Activated CD4-positive, alpha-beta memory T cell treated with anti-CD3 and anti-CD28 coated beads, Interleukin-2, amount 10 ng/mL, durations not matched to agents 7 days and 5 days (primary cell): ENCODE results near the gene SCGB1D4. TPM values are rescaled to one million over a fixed set of nuclear protein-coding genes. Genes with fewer than 3 reads are reported as not detected.
"Not testable (repeated sequence)": the region's sequence is repeated elsewhere in the genome, so short reads cannot be mapped to it uniquely, and the experiment has no call there.

Experiments
- CTCF ChIA-PET: fragments of 350-600 bp; sonication (Branson Sonifier 250); formaldehyde crosslinking; loops from one replicate; lab custom pipeline; 2021; ENCODE audit warnings: antibody characterized with exemption, inconsistent platforms; lab: Charles Lee
- POLR2A ChIA-PET: fragments of 350-600 bp; sonication (Branson Sonifier 250); formaldehyde crosslinking; loops from one replicate; lab custom pipeline; 2021; ENCODE audit warnings: antibody characterized with exemption; lab: Charles Lee
- DNase-seq: peaks from one replicate; pipeline ENCODE4 v3.0.0-alpha.2; 2020
- H3K27ac Mint-ChIP-seq: one replicate; pipeline ENCODE4 v1.8.0; 2021; ENCODE audit warnings: mild to moderate bottlenecking, mixed read lengths
- H3K27me3 Mint-ChIP-seq: one replicate; pipeline ENCODE4 v1.8.0; 2021; ENCODE audit warnings: mixed read lengths
- H3K36me3 Mint-ChIP-seq: one replicate; pipeline ENCODE4 v1.8.0; 2021; ENCODE audit warnings: low read depth, mixed read lengths
- H3K4me1 Mint-ChIP-seq: one replicate; pipeline ENCODE4 v1.8.0; 2021; ENCODE audit warnings: mixed read lengths
- H3K4me3 Mint-ChIP-seq: one replicate; pipeline ENCODE4 v1.8.0; 2021; ENCODE audit warnings: mild to moderate bottlenecking, mixed read lengths
- H3K9me3 Mint-ChIP-seq: one replicate; pipeline ENCODE4 v1.8.0; 2021; ENCODE audit warnings: mixed read lengths
- total RNA-seq, 2 experiments: library from RNA; stranded (reverse); gene quantifications; one replicate each; pipeline ENCODE4 v1.2.3, GENCODE V29; 2021

SCGB1D4 gene, protein sequence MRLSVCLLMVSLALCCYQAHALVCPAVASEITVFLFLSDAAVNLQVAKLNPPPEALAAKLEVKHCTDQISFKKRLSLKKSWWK
- total RNA-seq, result not detected

DNA sequence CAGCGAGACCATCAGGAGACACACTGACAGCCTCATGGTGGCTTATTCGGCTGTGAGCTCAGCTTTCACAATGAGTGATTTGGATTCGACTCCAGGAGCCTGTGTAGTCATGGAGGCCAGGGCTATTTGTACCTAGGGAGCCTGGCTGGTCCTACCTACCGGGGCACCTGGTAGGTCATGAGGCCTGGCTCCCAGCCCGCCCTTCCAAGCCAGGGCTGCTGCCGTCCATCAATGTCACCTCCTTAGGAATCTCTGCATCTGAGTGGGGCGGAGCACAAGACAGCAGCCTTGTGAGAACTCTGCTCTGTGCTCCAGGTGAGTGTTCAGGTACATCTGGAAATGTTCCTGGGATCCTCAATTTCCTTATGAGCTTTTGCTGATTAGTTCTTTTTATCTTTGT lies at the start of gene SCGB1D4:
TSS of gene SCGB1D4 (minus strand) at position 101 of the 400 bp plus-strand sequence. CDS start at position 36, 65 bp downstream.
- Mint-ChIP-seq H3K4me3 (no peak within 1 kb of the TSS), H3K36me3 (no peaks in the 10 kb centered on the region), H3K27ac (no peak within 1 kb of the TSS), H3K27me3 (peaks cover 20% of the 10 kb centered on the region), H3K9me3 (no peaks in the 10 kb centered on the region), H3K4me1 (no peaks in the 10 kb centered on the region)
- ChIA-PET CTCF (no interaction called here), POLR2A (no interaction called here)
- no peak for DNase-seq

GRCh38 chr11:62345861-62346260 lies 47.0 kb upstream of the SCGB1D4 start:
- Mint-ChIP-seq H3K9me3 (no peaks in the 10 kb centered on the region), H3K4me1 (no peaks in the 10 kb centered on the region), H3K36me3 (no peaks in the 10 kb centered on the region), H3K27me3 (peaks cover 3% of the 10 kb centered on the region), H3K27ac (no peak overlapping the region), H3K4me3 (no peak overlapping the region)
- CTCF ChIA-PET, result interaction anchor here (0.5 kb wide), 1 partner anchor 25 kb away, joined by 3 read pairs; no protein-coding TSS in a partner anchor
- POLR2A ChIA-PET, result no interaction called here
- DNase-seq, result no peak

- POLR2A ChIA-PET, result no interaction called here
- H3K9me3 Mint-ChIP-seq, result no peaks in the 10 kb centered on the region
- CTCF ChIA-PET, result interaction anchor here (1.5 kb wide), 1 partner anchor 80 kb away, joined by 3 read pairs; no protein-coding TSS in a partner anchor
- DNase-seq, result no peak
- no peak overlapping the region for H3K27ac Mint-ChIP-seq
- H3K27me3 Mint-ChIP-seq, result peaks cover 9% of the 10 kb centered on the region
- H3K4me1 Mint-ChIP-seq, result no peaks in the 10 kb centered on the region
- no peak overlapping the region for H3K4me3 Mint-ChIP-seq
- no peaks in the 10 kb centered on the region for H3K36me3 Mint-ChIP-seq
Observed at GRCh38 chr11:62344210-62344609, 45.3 kb upstream of the SCGB1D4 start.

GRCh38 chr11:62343646-62344190 lies 44.8 kb upstream of the SCGB1D4 start:
- H3K9me3 Mint-ChIP-seq, DNase-seq, H3K4me3 Mint-ChIP-seq, H3K36me3 Mint-ChIP-seq, H3K4me1 Mint-ChIP-seq, POLR2A ChIA-PET, H3K27ac Mint-ChIP-seq: not testable (repeated sequence)
- CTCF ChIA-PET, result interaction anchor here (0.7 kb wide), 2 partner anchors 112 to 689 kb away, joined by 3 read pairs; no protein-coding TSS in a partner anchor
- H3K27me3 Mint-ChIP-seq, result peaks cover 13% of the 10 kb centered on the region

DNA sequence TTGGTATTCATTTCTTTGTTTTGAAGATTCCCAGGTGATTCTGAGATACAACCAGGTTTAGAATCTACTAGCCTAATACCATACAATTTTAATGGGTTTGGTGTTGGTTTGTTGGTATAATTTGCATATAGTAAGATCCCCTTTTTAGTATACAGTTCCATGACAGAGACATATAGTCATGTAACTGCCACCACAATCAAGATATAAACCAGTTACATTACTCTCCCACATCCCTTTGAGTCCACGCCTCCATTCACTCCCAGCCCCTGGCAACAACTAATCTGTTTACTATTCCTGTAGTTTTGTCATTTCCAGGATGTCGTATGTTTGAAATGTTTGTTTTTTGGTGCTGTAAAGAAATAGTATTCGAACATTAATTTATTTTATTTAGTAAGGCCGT lies 42.7 kb upstream of the SCGB1D4 start:
- no peak for DNase-seq
- H3K9me3 Mint-ChIP-seq, result no peaks in the 10 kb centered on the region
- H3K4me3 Mint-ChIP-seq, result no peak overlapping the region
- no peak overlapping the region for H3K27ac Mint-ChIP-seq
- H3K27me3 Mint-ChIP-seq, result peaks cover 23% of the 10 kb centered on the region
- peaks cover 10% of the 10 kb centered on the region for H3K4me1 Mint-ChIP-seq
- no peaks in the 10 kb centered on the region for H3K36me3 Mint-ChIP-seq
- CTCF ChIA-PET, result interaction anchor here (0.8 to 2.7 kb wide), 9 partner anchors 10 to 83 kb away, joined by 3 to 16 read pairs (median 7); no protein-coding TSS in a partner anchor
- POLR2A ChIA-PET, result no interaction called here

GRCh38 chr11:62340269-62340901 lies 41.5 kb upstream of the SCGB1D4 start:
- H3K4me3 Mint-ChIP-seq, result no peak overlapping the region
- no peak overlapping the region for H3K27ac Mint-ChIP-seq
- ChIA-PET CTCF (interaction anchor here (0.7 to 2.7 kb wide), 13 partner anchors 11 to 203 kb away, joined by 3 to 16 read pairs (median 6); no protein-coding TSS in a partner anchor), POLR2A (no interaction called here)
- peak; percentile 64 for DNase-seq
- H3K9me3 Mint-ChIP-seq, result no peaks in the 10 kb centered on the region
- H3K4me1 Mint-ChIP-seq, result peaks cover 13% of the 10 kb centered on the region
- H3K36me3 Mint-ChIP-seq, result no peaks in the 10 kb centered on the region
- H3K27me3 Mint-ChIP-seq, result peaks cover 35% of the 10 kb centered on the region

- no peaks in the 10 kb centered on the region for H3K9me3 Mint-ChIP-seq
- H3K4me3 Mint-ChIP-seq, result peak overlapping the region; percentile 79
- H3K27me3 Mint-ChIP-seq, result peaks cover 51% of the 10 kb centered on the region
- peaks cover 13% of the 10 kb centered on the region for H3K4me1 Mint-ChIP-seq
- DNase-seq, result no peak
- ChIA-PET POLR2A (interaction anchor here (0.7 to 0.9 kb wide), 2 partner anchors 215 to 503 kb away, joined by 3 read pairs; no protein-coding TSS in a partner anchor), CTCF (interaction anchor here (0.7 to 2.4 kb wide), 10 partner anchors 10 to 545 kb away, joined by 3 to 9 read pairs (median 4); partner anchors contain the start of genes FEN1 and TMEM258)
- no peaks in the 10 kb centered on the region for H3K36me3 Mint-ChIP-seq
- no peak overlapping the region for H3K27ac Mint-ChIP-seq
Observed at GRCh38 chr11:62338218-62338617, 39.3 kb upstream of the SCGB1D4 start.

GRCh38 chr11:62337303-62338181 lies 38.7 kb upstream of the SCGB1D4 start, which contains the start of gene ASRGL1:
ASRGL1 (plus strand) TSS chr11:62337448; CDS start chr11:62337978, 530 bp downstream.
- peak; percentile 78 for DNase-seq
- Mint-ChIP-seq H3K27ac (no peak within 1 kb of the TSS), H3K36me3 (no peaks in the 10 kb centered on the region), H3K27me3 (peaks cover 56% of the 10 kb centered on the region), H3K4me1 (peaks cover 13% of the 10 kb centered on the region), H3K9me3 (no peaks in the 10 kb centered on the region), H3K4me3 (peak within 1 kb of the TSS; percentile 79)
- ChIA-PET POLR2A (interaction anchor here (0.7 to 1.5 kb wide), 3 partner anchors 216 to 504 kb away, joined by 3 read pairs; partner anchors contain the start of genes C11orf98 and CSKMT), CTCF (interaction anchor here (0.7 to 2.4 kb wide), 10 partner anchors 10 to 545 kb away, joined by 3 to 9 read pairs (median 4); partner anchors contain the start of genes FEN1 and TMEM258)

DNA sequence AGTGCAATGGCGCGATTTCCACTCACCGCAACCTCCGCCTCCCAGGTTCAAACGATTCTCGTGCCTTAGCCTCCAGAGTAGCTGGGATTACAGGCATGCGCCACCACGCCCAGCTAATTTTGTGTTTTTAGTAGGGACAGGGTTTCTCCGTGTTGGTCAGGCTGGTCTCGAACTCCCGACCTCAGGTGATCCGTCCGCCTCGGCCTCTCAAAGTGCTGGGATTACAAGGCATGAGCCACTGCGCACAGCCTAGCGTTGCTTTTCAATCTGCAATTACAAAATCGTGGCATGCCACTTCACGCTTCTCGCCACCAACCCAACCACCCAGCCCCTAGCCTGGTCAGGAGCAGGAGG lies 38.1 kb upstream of the SCGB1D4 start:
- H3K4me1 Mint-ChIP-seq, result peaks cover 13% of the 10 kb centered on the region
- H3K4me3 Mint-ChIP-seq, result peak overlapping the region; percentile 79
- H3K36me3 Mint-ChIP-seq, H3K27ac Mint-ChIP-seq, DNase-seq, H3K9me3 Mint-ChIP-seq: not testable (repeated sequence)
- ChIA-PET CTCF (interaction anchor here (1.1 to 2.4 kb wide), 2 partner anchors 14 to 43 kb away, joined by 5 to 9 read pairs; no protein-coding TSS in a partner anchor), POLR2A (interaction anchor here (1.5 kb wide), 1 partner anchor 328 kb away, joined by 3 read pairs; the partner anchor contains the start of genes C11orf98 and CSKMT)
- H3K27me3 Mint-ChIP-seq, result peaks cover 61% of the 10 kb centered on the region

GRCh38 chr11:62333768-62334167 lies 34.9 kb upstream of the SCGB1D4 start:
- H3K9me3 Mint-ChIP-seq, result no peaks in the 10 kb centered on the region
- no peak for DNase-seq
- no peaks in the 10 kb centered on the region for H3K36me3 Mint-ChIP-seq
- no peak overlapping the region for H3K27ac Mint-ChIP-seq
- H3K4me3 Mint-ChIP-seq, result no peak overlapping the region
- CTCF ChIA-PET, result no interaction called here
- POLR2A ChIA-PET, result interaction anchor here (0.9 kb wide), 1 partner anchor 210 kb away, joined by 4 read pairs; the partner anchor contains the start of gene INCENP
- H3K27me3 Mint-ChIP-seq, result peaks cover 69% of the 10 kb centered on the region
- H3K4me1 Mint-ChIP-seq, result peaks cover 13% of the 10 kb centered on the region

GRCh38 chr11:62331264-62331663 lies 32.4 kb upstream of the SCGB1D4 start:
- H3K27ac Mint-ChIP-seq, POLR2A ChIA-PET, H3K36me3 Mint-ChIP-seq, CTCF ChIA-PET, DNase-seq, H3K4me1 Mint-ChIP-seq, H3K4me3 Mint-ChIP-seq, H3K9me3 Mint-ChIP-seq: not testable (repeated sequence)
- peaks cover 52% of the 10 kb centered on the region for H3K27me3 Mint-ChIP-seq

GRCh38 chr11:62327541-62327940 lies 28.7 kb upstream of the SCGB1D4 start:
- H3K9me3 Mint-ChIP-seq, DNase-seq, H3K27ac Mint-ChIP-seq, POLR2A ChIA-PET, H3K36me3 Mint-ChIP-seq, H3K4me3 Mint-ChIP-seq: not testable (repeated sequence)
- H3K4me1 Mint-ChIP-seq, result peaks cover 11% of the 10 kb centered on the region
- CTCF ChIA-PET, result interaction anchor here (1.2 to 2.2 kb wide), 3 partner anchors 11 to 245 kb away, joined by 3 to 6 read pairs (median 3); no protein-coding TSS in a partner anchor
- peaks cover 22% of the 10 kb centered on the region for H3K27me3 Mint-ChIP-seq
